H1 (cell line): ENCODE results near the gene CYP4V2.

Source experiments
- CTCF ChIP-seq, 3 experiments: IDR thresholded peaks; 1 replicate in 2 of 3; 2 replicates in 1 of 3; pipeline versions ENCODE4 v1.5.1 to v1.6.1; 2011; ENCODE audit warnings: low read length in 3 of 3, mild to moderate bottlenecking in 3 of 3, inconsistent platforms in 2 of 3, low read depth in 1 of 3, moderate library complexity in 1 of 3; ENCODE audit not compliant: insufficient read depth in 1 of 3; ENCODE audit errors: control extremely low read depth in 1 of 3
- TAF1 ChIP-seq: IDR thresholded peaks from 2 replicates; pipeline ENCODE4 v1.6.1; 2011; ENCODE audit warnings: mild to moderate bottlenecking, low read depth, low read length
- ZNF274 ChIP-seq: IDR thresholded peaks from 2 replicates; pipeline ENCODE4 v1.7.0; 2012; ENCODE audit warnings: low read length, borderline replicate concordance; ENCODE audit errors: extremely low read depth

DNA sequence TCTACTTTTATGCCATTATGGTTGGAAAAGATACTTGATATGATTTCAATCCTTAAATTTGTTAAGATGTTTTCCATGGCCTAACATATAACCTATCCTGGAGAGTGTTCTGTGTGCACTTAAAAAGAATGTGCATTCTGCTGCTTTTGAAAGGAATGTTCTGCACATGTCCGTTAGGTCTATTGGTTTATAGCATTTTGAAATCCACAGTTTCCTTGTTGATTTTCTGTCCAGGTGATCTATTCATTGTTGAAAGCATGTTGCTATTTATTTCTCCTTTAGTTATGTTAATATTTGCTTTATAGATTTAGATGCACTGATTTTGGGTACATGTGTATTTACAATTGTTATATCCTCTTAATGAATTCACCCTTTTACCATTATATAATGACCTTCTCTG is 30.3 kb downstream of the CYP4V2 start:
- TF ChIP-seq TAF1 (no peak), CTCF (IDR thresholded peaks at IDR 0.05; ENCODE audit: control extremely low read depth in 1 of 3, insufficient read depth in 1 of 3, low read depth in 1 of 3, low read length in 3 of 3) (no peak), ZNF274 (no peak)
